ENCODE results near the gene TFPI2.

TFPI2 gene

GRCh38 chr7:93843260-93843659, 47.3 kb downstream of the TFPI2 start:
- H3K18ac ChIP-seq (ENCODE audit: low read length), result no peak overlapping the region
- H4K12ac ChIP-seq (ENCODE audit: low read depth, low read length), result no peak overlapping the region
- H4K8ac ChIP-seq (ENCODE audit: low read depth, low read length), result no peak overlapping the region
- no peak overlapping the region for H2BK12ac ChIP-seq (ENCODE audit: low read length)
- no peak overlapping the region for H3K4ac ChIP-seq (ENCODE audit: low read depth, low read length)
- no peaks in the 10 kb centered on the region for H3K36me3 ChIP-seq (ENCODE audit: control insufficient read depth in 1 of 2, insufficient read depth in 2 of 2, low read length in 2 of 2)
- H3K4me2 ChIP-seq (ENCODE audit: low read length), result no peak overlapping the region
- H2BK120ac ChIP-seq (ENCODE audit: insufficient read depth, low read length, poor library complexity), result no peak overlapping the region
- DNase-seq, result no peak
- no peak overlapping the region for H4K91ac ChIP-seq (ENCODE audit: low read depth, low read length)
- H3K4me3 ChIP-seq (ENCODE audit: low read depth, low read length), result no peak overlapping the region
- no peak overlapping the region for H2BK5ac ChIP-seq (ENCODE audit: low read depth, low read length, poor library complexity)
- no peaks in the 10 kb centered on the region for H3K79me1 ChIP-seq (ENCODE audit: low read length)
- no peaks in the 10 kb centered on the region for H3K9me3 ChIP-seq (ENCODE audit: insufficient read depth, low read depth, low read length)
- H3K27me3 ChIP-seq (ENCODE audit: insufficient read depth, low read length), result no peaks in the 10 kb centered on the region
- H3K9ac ChIP-seq (ENCODE audit: low read length), result no peak overlapping the region
- no peaks in the 10 kb centered on the region for H3K79me2 ChIP-seq (ENCODE audit: control insufficient read depth, insufficient read depth, low read length, poor library complexity)
- no peaks in the 10 kb centered on the region for H3K4me1 ChIP-seq (ENCODE audit: control insufficient read depth in 1 of 2, insufficient read depth in 2 of 2, low read length in 2 of 2)
- no peak overlapping the region for H3K14ac ChIP-seq (ENCODE audit: low read length)
- H2AK5ac ChIP-seq (ENCODE audit: low read length), result no peak overlapping the region
- WGBS (ENCODE audit: extremely low coverage, insufficient coverage, insufficient read length), result no CpG with 5 or more reads among the region's 1 CpG
- no peak overlapping the region for H2AFZ ChIP-seq (ENCODE audit: insufficient read depth, low read length, poor library complexity)
- H3K23ac ChIP-seq (ENCODE audit: low read length), result no peak overlapping the region
- H3K27ac ChIP-seq (ENCODE audit: low read depth, low read length), result no peak overlapping the region

- Histone ChIP-seq H3K9me3 (ENCODE audit: insufficient read depth, low read depth, low read length) (no peaks in the 10 kb centered on the region), H3K4ac (ENCODE audit: low read depth, low read length) (no peak overlapping the region), H3K27me3 (ENCODE audit: insufficient read depth, low read length) (no peaks in the 10 kb centered on the region), H2BK120ac (ENCODE audit: insufficient read depth, low read length, poor library complexity) (no peak overlapping the region), H3K36me3 (ENCODE audit: control insufficient read depth in 1 of 2, insufficient read depth in 2 of 2, low read length in 2 of 2) (no peaks in the 10 kb centered on the region), H3K4me2 (ENCODE audit: low read length) (no peak overlapping the region), H3K4me3 (ENCODE audit: low read depth, low read length) (no peak overlapping the region), H2AFZ (ENCODE audit: insufficient read depth, low read length, poor library complexity) (no peak overlapping the region), H3K14ac (ENCODE audit: low read length) (no peak overlapping the region), H3K18ac (ENCODE audit: low read length) (no peak overlapping the region), H3K4me1 (ENCODE audit: control insufficient read depth in 1 of 2, insufficient read depth in 2 of 2, low read length in 2 of 2) (no peaks in the 10 kb centered on the region), H3K23ac (ENCODE audit: low read length) (no peak overlapping the region), H2AK5ac (ENCODE audit: low read length) (no peak overlapping the region), H4K91ac (ENCODE audit: low read depth, low read length) (no peak overlapping the region), H3K27ac (ENCODE audit: low read depth, low read length) (no peak overlapping the region), H2BK5ac (ENCODE audit: low read depth, low read length, poor library complexity) (no peak overlapping the region), H2BK12ac (ENCODE audit: low read length) (no peak overlapping the region), H4K12ac (ENCODE audit: low read depth, low read length) (no peak overlapping the region), H4K8ac (ENCODE audit: low read depth, low read length) (no peak overlapping the region), H3K79me2 (ENCODE audit: control insufficient read depth, insufficient read depth, low read length, poor library complexity) (no peaks in the 10 kb centered on the region), H3K9ac (ENCODE audit: low read length) (no peak overlapping the region), H3K79me1 (ENCODE audit: low read length) (no peaks in the 10 kb centered on the region)
- WGBS (ENCODE audit: extremely low coverage, insufficient coverage, insufficient read length), result no CpG with 5 or more reads among the region's 1 CpG
- no peak for DNase-seq
Measured at GRCh38 chr7:93838966-93839365, 51.6 kb downstream of the TFPI2 start.

GRCh38 chr7:93837245-93837644, 53.3 kb downstream of the TFPI2 start:
- WGBS (ENCODE audit: extremely low coverage, insufficient coverage, insufficient read length), result no CpG with 5 or more reads among the region's 3 CpGs

GRCh38 chr7:93836116-93836515, 54.4 kb downstream of the TFPI2 start:
- DNase-seq, result no peak
- no peak overlapping the region for H3K23ac ChIP-seq (ENCODE audit: low read length)
- H4K12ac ChIP-seq (ENCODE audit: low read depth, low read length), result no peak overlapping the region
- H3K4ac ChIP-seq (ENCODE audit: low read depth, low read length), result no peak overlapping the region
- H3K14ac ChIP-seq (ENCODE audit: low read length), result no peak overlapping the region
- H3K79me2 ChIP-seq (ENCODE audit: control insufficient read depth, insufficient read depth, low read length, poor library complexity), result no peaks in the 10 kb centered on the region
- H2AK5ac ChIP-seq (ENCODE audit: low read length), result no peak overlapping the region
- H3K36me3 ChIP-seq (ENCODE audit: control insufficient read depth in 1 of 2, insufficient read depth in 2 of 2, low read length in 2 of 2), result no peaks in the 10 kb centered on the region
- H3K9me3 ChIP-seq (ENCODE audit: insufficient read depth, low read depth, low read length), result no peaks in the 10 kb centered on the region
- no peak overlapping the region for H4K8ac ChIP-seq (ENCODE audit: low read depth, low read length)
- no peaks in the 10 kb centered on the region for H3K4me1 ChIP-seq (ENCODE audit: control insufficient read depth in 1 of 2, insufficient read depth in 2 of 2, low read length in 2 of 2)
- H3K4me3 ChIP-seq (ENCODE audit: low read depth, low read length), result no peak overlapping the region
- no peak overlapping the region for H2BK12ac ChIP-seq (ENCODE audit: low read length)
- no peaks in the 10 kb centered on the region for H3K79me1 ChIP-seq (ENCODE audit: low read length)
- H2BK120ac ChIP-seq (ENCODE audit: insufficient read depth, low read length, poor library complexity), result no peak overlapping the region
- H3K27ac ChIP-seq (ENCODE audit: low read depth, low read length), result no peak overlapping the region
- H4K91ac ChIP-seq (ENCODE audit: low read depth, low read length), result no peak overlapping the region
- no peak overlapping the region for H2BK5ac ChIP-seq (ENCODE audit: low read depth, low read length, poor library complexity)
- H3K4me2 ChIP-seq (ENCODE audit: low read length), result no peak overlapping the region
- no peak overlapping the region for H3K9ac ChIP-seq (ENCODE audit: low read length)
- H3K18ac ChIP-seq (ENCODE audit: low read length), result no peak overlapping the region
- WGBS (ENCODE audit: extremely low coverage, insufficient coverage, insufficient read length), result no CpG with 5 or more reads among the region's 4 CpGs
- H3K27me3 ChIP-seq (ENCODE audit: insufficient read depth, low read length), result no peaks in the 10 kb centered on the region
- H2AFZ ChIP-seq (ENCODE audit: insufficient read depth, low read length, poor library complexity), result no peak overlapping the region

More at GRCh38 chr7:93837245-93837644, 53.3 kb downstream of the TFPI2 start:
- Histone ChIP-seq H2AK5ac (ENCODE audit: low read length) (no peak overlapping the region), H3K36me3 (ENCODE audit: control insufficient read depth in 1 of 2, insufficient read depth in 2 of 2, low read length in 2 of 2) (no peaks in the 10 kb centered on the region), H2AFZ (ENCODE audit: insufficient read depth, low read length, poor library complexity) (no peak overlapping the region), H2BK120ac (ENCODE audit: insufficient read depth, low read length, poor library complexity) (no peak overlapping the region), H3K9me3 (ENCODE audit: insufficient read depth, low read depth, low read length) (no peaks in the 10 kb centered on the region), H3K79me1 (ENCODE audit: low read length) (no peaks in the 10 kb centered on the region), H3K4me3 (ENCODE audit: low read depth, low read length) (no peak overlapping the region), H2BK5ac (ENCODE audit: low read depth, low read length, poor library complexity) (no peak overlapping the region), H4K91ac (ENCODE audit: low read depth, low read length) (no peak overlapping the region), H3K27me3 (ENCODE audit: insufficient read depth, low read length) (no peaks in the 10 kb centered on the region), H3K4me1 (ENCODE audit: control insufficient read depth in 1 of 2, insufficient read depth in 2 of 2, low read length in 2 of 2) (no peaks in the 10 kb centered on the region), H3K4me2 (ENCODE audit: low read length) (no peak overlapping the region), H2BK12ac (ENCODE audit: low read length) (no peak overlapping the region), H3K4ac (ENCODE audit: low read depth, low read length) (no peak overlapping the region), H3K9ac (ENCODE audit: low read length) (no peak overlapping the region), H3K79me2 (ENCODE audit: control insufficient read depth, insufficient read depth, low read length, poor library complexity) (no peaks in the 10 kb centered on the region), H3K23ac (ENCODE audit: low read length) (no peak overlapping the region), H3K18ac (ENCODE audit: low read length) (no peak overlapping the region), H4K8ac (ENCODE audit: low read depth, low read length) (no peak overlapping the region), H3K27ac (ENCODE audit: low read depth, low read length) (no peak overlapping the region), H4K12ac (ENCODE audit: low read depth, low read length) (no peak overlapping the region), H3K14ac (ENCODE audit: low read length) (no peak overlapping the region)
- DNase-seq, result no peak

Data from trophoblast cell (in vitro differentiated cells and primary cell).